Measurements from ENCODE around the gene TMEM132E. TPM values are rescaled to one million over a fixed set of nuclear protein-coding genes. Genes with fewer than 3 reads are reported as not detected.

TMEM132E gene
- total and polyA plus RNA-seq, 2 donors = 0.09 to 0.78 TPM

GRCh38 chr17:34588266-34588665 lies 8.9 kb downstream of the TMEM132E start:
- peaks cover 18 to 50% of the 10 kb centered on the region in 2 donors for H3K27me3 ChIP-seq (ENCODE audit: control insufficient read depth in 2 of 2, insufficient read depth in 1 of 2, low read length in 1 of 2)

DNA sequence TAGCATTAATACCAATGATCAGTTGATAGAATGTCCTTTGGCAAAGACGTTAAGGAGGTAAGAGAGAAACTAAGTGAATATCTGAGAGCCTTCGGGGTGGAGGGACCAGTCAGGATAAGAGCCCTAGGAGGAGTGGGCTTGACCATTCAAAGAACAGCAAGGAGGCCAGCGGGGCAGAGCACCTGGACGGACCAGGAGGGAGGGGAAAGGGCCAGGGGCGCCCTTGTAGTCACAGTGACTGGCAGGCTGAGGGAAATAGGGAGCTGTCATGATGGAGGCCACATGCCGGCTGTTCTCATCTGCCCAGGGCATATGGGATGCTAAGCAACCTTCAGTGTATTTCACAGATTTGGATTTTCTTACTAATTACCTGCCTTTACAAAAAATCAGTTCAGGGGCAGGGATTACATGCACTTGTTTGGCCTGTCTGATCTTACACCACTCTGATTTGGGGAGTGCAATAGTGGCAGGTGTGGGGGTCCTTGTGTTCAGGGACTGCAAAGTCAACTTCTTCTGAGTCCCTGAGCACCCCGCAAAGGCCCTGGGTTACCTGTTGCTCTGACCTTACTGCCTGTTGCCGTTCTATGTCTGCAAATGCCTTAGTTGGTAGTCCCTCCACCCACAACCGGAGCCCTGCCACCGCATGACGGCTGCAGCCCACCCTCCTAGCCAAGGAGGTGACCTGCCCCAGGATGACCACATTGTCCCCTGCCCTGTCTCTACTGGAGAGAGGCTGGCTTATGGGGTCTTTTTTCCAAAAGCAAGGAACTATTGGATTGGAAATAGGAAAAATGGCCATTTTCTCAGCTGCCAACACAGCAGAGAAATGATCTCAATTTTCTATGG lies 10.0 kb downstream of the TMEM132E start:
- Histone ChIP-seq H3K27me3 (ENCODE audit: control insufficient read depth in 2 of 2, insufficient read depth in 1 of 2, low read length in 1 of 2) (peaks cover 7 to 43% of the 10 kb centered on the region in 2 donors), H3K4me3 (ENCODE audit: low read length in 2 of 2) (no peak overlapping the region), H3K27ac (ENCODE audit: low read depth in 1 of 2, low read length in 1 of 2) (no peak overlapping the region), H3K9me3 (ENCODE audit: control insufficient read depth in 2 of 2, insufficient read depth in 1 of 2, low read length in 1 of 2) (no peaks in the 10 kb centered on the region), H3K36me3 (ENCODE audit: control insufficient read depth in 2 of 2, insufficient read depth in 2 of 2, low read length in 1 of 2) (no peaks in the 10 kb centered on the region), H3K4me1 (ENCODE audit: control insufficient read depth in 2 of 2, insufficient read depth in 2 of 2, low read length in 2 of 2) (no peaks in the 10 kb centered on the region)
- 81% methylated on average over 11 of the region's 11 CpGs for WGBS
- DNase-seq (ENCODE audit: low read depth in 6 of 9, low spot score in 9 of 9) = no peak

More at GRCh38 chr17:34588266-34588665, 8.9 kb downstream of the TMEM132E start:
- no peak overlapping the region for H3K27ac ChIP-seq (ENCODE audit: low read depth in 1 of 2, low read length in 1 of 2)
- DNase-seq (ENCODE audit: low read depth in 6 of 9, low spot score in 9 of 9) = no peak
- no peaks in the 10 kb centered on the region for H3K9me3 ChIP-seq (ENCODE audit: control insufficient read depth in 2 of 2, insufficient read depth in 1 of 2, low read length in 1 of 2)
- no peaks in the 10 kb centered on the region for H3K36me3 ChIP-seq (ENCODE audit: control insufficient read depth in 2 of 2, insufficient read depth in 2 of 2, low read length in 1 of 2)
- 83% methylated on average over 6 of the region's 6 CpGs for WGBS
- no peaks in the 10 kb centered on the region for H3K4me1 ChIP-seq (ENCODE audit: control insufficient read depth in 2 of 2, insufficient read depth in 2 of 2, low read length in 2 of 2)
- no peak overlapping the region for H3K4me3 ChIP-seq (ENCODE audit: low read length in 2 of 2)

GRCh38 chr17:34592002-34592401 lies 12.6 kb downstream of the TMEM132E start:
- Histone ChIP-seq H3K27me3 (ENCODE audit: control insufficient read depth in 2 of 2, insufficient read depth in 1 of 2, low read length in 1 of 2) (peaks cover 0 to 21% of the 10 kb centered on the region in 2 donors), H3K27ac (ENCODE audit: low read depth in 1 of 2, low read length in 1 of 2) (no peak overlapping the region), H3K4me3 (ENCODE audit: low read length in 2 of 2) (no peak overlapping the region), H3K36me3 (ENCODE audit: control insufficient read depth in 2 of 2, insufficient read depth in 2 of 2, low read length in 1 of 2) (no peaks in the 10 kb centered on the region), H3K4me1 (ENCODE audit: control insufficient read depth in 2 of 2, insufficient read depth in 2 of 2, low read length in 2 of 2) (no peaks in the 10 kb centered on the region), H3K9me3 (ENCODE audit: control insufficient read depth in 2 of 2, insufficient read depth in 1 of 2, low read length in 1 of 2) (no peaks in the 10 kb centered on the region)
- 53% methylated on average over 4 of the region's 4 CpGs for WGBS
- DNase-seq (ENCODE audit: low read depth in 6 of 9, low spot score in 9 of 9) = no peak

DNA sequence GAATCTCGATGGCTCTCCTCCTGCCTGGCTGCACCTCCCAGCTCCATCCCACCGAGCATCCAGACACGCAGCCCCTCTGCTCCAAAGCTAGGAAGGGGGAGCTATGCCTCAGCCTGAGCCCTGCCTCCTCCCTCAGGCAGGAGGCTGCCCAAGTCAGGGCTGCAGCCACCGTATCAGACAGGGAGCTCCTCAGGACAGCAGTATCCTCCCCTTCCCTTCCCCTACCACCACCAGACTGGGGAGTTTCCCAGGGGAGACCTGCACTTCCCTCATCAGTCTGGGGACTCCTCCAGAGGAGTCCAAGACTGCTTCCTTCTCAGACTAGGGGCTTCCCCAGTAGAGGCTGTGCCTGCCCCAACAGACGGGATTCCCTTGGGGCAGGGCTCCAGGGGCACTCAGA lies 17.5 kb downstream of the TMEM132E start:
- Histone ChIP-seq H3K4me3 (ENCODE audit: low read length in 2 of 2) (no peak overlapping the region), H3K4me1 (ENCODE audit: control insufficient read depth in 2 of 2, insufficient read depth in 2 of 2, low read length in 2 of 2) (no peaks in the 10 kb centered on the region), H3K9me3 (ENCODE audit: control insufficient read depth in 2 of 2, insufficient read depth in 1 of 2, low read length in 1 of 2) (no peaks in the 10 kb centered on the region), H3K36me3 (ENCODE audit: control insufficient read depth in 2 of 2, insufficient read depth in 2 of 2, low read length in 1 of 2) (no peaks in the 10 kb centered on the region), H3K27me3 (ENCODE audit: control insufficient read depth in 2 of 2, insufficient read depth in 1 of 2, low read length in 1 of 2) (peaks cover 0 to 22% of the 10 kb centered on the region in 2 donors), H3K27ac (ENCODE audit: low read depth in 1 of 2, low read length in 1 of 2) (no peak overlapping the region)
- 35% methylated on average over 5 of the region's 5 CpGs for WGBS
- DNase-seq (ENCODE audit: low read depth in 6 of 9, low spot score in 9 of 9) = no peak

DNA sequence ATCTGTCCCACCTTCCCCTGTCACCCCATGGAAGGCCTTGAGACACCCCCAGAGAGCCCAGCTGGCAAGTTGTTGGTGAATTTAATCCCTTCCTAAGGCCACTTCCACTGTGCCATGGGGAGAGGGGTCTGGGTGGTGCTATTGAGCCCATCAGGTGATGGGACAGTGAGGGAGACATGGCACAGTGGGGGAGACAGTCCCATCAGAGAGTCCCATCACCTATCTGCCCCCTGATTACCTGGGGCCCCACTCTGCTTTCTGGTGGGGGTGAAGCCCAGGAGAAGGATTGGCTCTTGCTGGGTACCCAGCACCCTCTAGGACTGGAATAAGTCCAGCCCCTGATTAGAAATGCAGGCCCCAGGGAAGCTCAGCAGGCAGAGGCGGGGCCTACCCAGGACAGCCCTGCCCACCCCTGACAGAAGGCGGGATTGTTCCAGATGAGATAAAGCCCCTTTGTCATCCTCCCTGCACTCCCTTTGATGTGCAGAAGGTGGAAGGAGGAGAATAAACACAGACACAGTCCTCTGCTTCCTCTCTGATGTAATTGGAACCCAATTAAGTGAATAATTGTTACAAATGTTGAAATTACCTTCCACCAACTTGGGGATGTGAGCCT lies 18.9 kb downstream of the TMEM132E start:
- no peaks in the 10 kb centered on the region for H3K9me3 ChIP-seq (ENCODE audit: control insufficient read depth in 2 of 2, insufficient read depth in 1 of 2, low read length in 1 of 2)
- 64% methylated on average over 2 of the region's 2 CpGs for WGBS
- H3K4me1 ChIP-seq (ENCODE audit: control insufficient read depth in 2 of 2, insufficient read depth in 2 of 2, low read length in 2 of 2) = no peaks in the 10 kb centered on the region
- H3K4me3 ChIP-seq (ENCODE audit: low read length in 2 of 2) = no peak overlapping the region
- DNase-seq (ENCODE audit: low read depth in 6 of 9, low spot score in 9 of 9) = no peak
- H3K27ac ChIP-seq (ENCODE audit: low read depth in 1 of 2, low read length in 1 of 2) = no peak overlapping the region
- H3K27me3 ChIP-seq (ENCODE audit: control insufficient read depth in 2 of 2, insufficient read depth in 1 of 2, low read length in 1 of 2) = peaks cover 0 to 19% of the 10 kb centered on the region in 2 donors
- no peaks in the 10 kb centered on the region for H3K36me3 ChIP-seq (ENCODE audit: control insufficient read depth in 2 of 2, insufficient read depth in 2 of 2, low read length in 1 of 2)

DNA sequence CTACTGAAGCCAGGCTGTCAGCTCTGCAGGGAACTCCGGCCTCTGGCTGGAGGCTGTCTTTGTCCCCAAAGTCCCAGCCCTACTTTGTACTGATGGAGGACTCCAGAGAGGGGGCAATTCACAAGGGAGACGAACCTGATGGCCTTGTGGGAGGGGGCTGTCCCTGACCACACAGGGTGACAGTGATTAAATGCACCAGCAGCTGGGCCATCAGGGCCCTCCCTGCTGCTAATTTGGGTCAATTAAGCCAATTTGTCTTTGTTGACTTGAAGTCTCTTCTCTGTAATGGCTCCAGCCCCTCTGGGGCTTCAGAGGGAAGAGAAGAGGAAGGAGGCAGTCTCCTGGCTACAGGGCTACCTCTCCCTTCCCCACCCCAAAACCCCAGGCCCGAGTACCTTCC lies 22.0 kb downstream of the TMEM132E start:
- Histone ChIP-seq H3K27me3 (ENCODE audit: control insufficient read depth in 2 of 2, insufficient read depth in 1 of 2, low read length in 1 of 2) (peaks cover 0 to 18% of the 10 kb centered on the region in 2 donors), H3K27ac (ENCODE audit: low read depth in 1 of 2, low read length in 1 of 2) (no peak overlapping the region), H3K36me3 (ENCODE audit: control insufficient read depth in 2 of 2, insufficient read depth in 2 of 2, low read length in 1 of 2) (no peaks in the 10 kb centered on the region), H3K4me3 (ENCODE audit: low read length in 2 of 2) (no peak overlapping the region), H3K9me3 (ENCODE audit: control insufficient read depth in 2 of 2, insufficient read depth in 1 of 2, low read length in 1 of 2) (no peaks in the 10 kb centered on the region), H3K4me1 (ENCODE audit: control insufficient read depth in 2 of 2, insufficient read depth in 2 of 2, low read length in 2 of 2) (no peaks in the 10 kb centered on the region)
- DNase-seq (ENCODE audit: low read depth in 6 of 9, low spot score in 9 of 9) = no peak
- WGBS = 57% methylated on average over 3 of the region's 3 CpGs

GRCh38 chr17:34603974-34604373 lies 24.6 kb downstream of the TMEM132E start:
- no peaks in the 10 kb centered on the region for H3K36me3 ChIP-seq (ENCODE audit: control insufficient read depth in 2 of 2, insufficient read depth in 2 of 2, low read length in 1 of 2)
- no peak for DNase-seq (ENCODE audit: low read depth in 6 of 9, low spot score in 9 of 9)
- no peaks in the 10 kb centered on the region for H3K9me3 ChIP-seq (ENCODE audit: control insufficient read depth in 2 of 2, insufficient read depth in 1 of 2, low read length in 1 of 2)
- no peaks in the 10 kb centered on the region for H3K4me1 ChIP-seq (ENCODE audit: control insufficient read depth in 2 of 2, insufficient read depth in 2 of 2, low read length in 2 of 2)
- no peak overlapping the region for H3K4me3 ChIP-seq (ENCODE audit: low read length in 2 of 2)
- H3K27me3 ChIP-seq (ENCODE audit: control insufficient read depth in 2 of 2, insufficient read depth in 1 of 2, low read length in 1 of 2) = peaks cover 2 to 19% of the 10 kb centered on the region in 2 donors
- no peak overlapping the region for H3K27ac ChIP-seq (ENCODE audit: low read depth in 1 of 2, low read length in 1 of 2)
- 88% methylated on average over 3 of the region's 3 CpGs for WGBS

GRCh38 chr17:34606763-34607162 lies 27.4 kb downstream of the TMEM132E start:
- no peaks in the 10 kb centered on the region for H3K9me3 ChIP-seq (ENCODE audit: control insufficient read depth in 2 of 2, insufficient read depth in 1 of 2, low read length in 1 of 2)
- peaks cover 2 to 17% of the 10 kb centered on the region in 2 donors for H3K27me3 ChIP-seq (ENCODE audit: control insufficient read depth in 2 of 2, insufficient read depth in 1 of 2, low read length in 1 of 2)
- H3K36me3 ChIP-seq (ENCODE audit: control insufficient read depth in 2 of 2, insufficient read depth in 2 of 2, low read length in 1 of 2) = no peaks in the 10 kb centered on the region
- H3K27ac ChIP-seq (ENCODE audit: low read depth in 1 of 2, low read length in 1 of 2) = no peak overlapping the region
- no peak for DNase-seq (ENCODE audit: low read depth in 6 of 9, low spot score in 9 of 9)
- no peak overlapping the region for H3K4me3 ChIP-seq (ENCODE audit: low read length in 2 of 2)
- H3K4me1 ChIP-seq (ENCODE audit: control insufficient read depth in 2 of 2, insufficient read depth in 2 of 2, low read length in 2 of 2) = no peaks in the 10 kb centered on the region
- whole genome bisulfite sequencing = 43% methylated on average over 5 of the region's 5 CpGs

- Histone ChIP-seq H3K9me3 (ENCODE audit: control insufficient read depth in 2 of 2, insufficient read depth in 1 of 2, low read length in 1 of 2) (no peaks in the 10 kb centered on the region), H3K27me3 (ENCODE audit: control insufficient read depth in 2 of 2, insufficient read depth in 1 of 2, low read length in 1 of 2) (peaks cover 2 to 26% of the 10 kb centered on the region in 2 donors), H3K4me3 (ENCODE audit: low read length in 2 of 2) (no peak overlapping the region), H3K4me1 (ENCODE audit: control insufficient read depth in 2 of 2, insufficient read depth in 2 of 2, low read length in 2 of 2) (no peaks in the 10 kb centered on the region), H3K27ac (ENCODE audit: low read depth in 1 of 2, low read length in 1 of 2) (no peak overlapping the region), H3K36me3 (ENCODE audit: control insufficient read depth in 2 of 2, insufficient read depth in 2 of 2, low read length in 1 of 2) (no peaks in the 10 kb centered on the region)
- no peak for DNase-seq (ENCODE audit: low read depth in 6 of 9, low spot score in 9 of 9)
- 55% methylated on average over 4 of the region's 4 CpGs for WGBS
Measured at GRCh38 chr17:34607917-34608316, 28.5 kb downstream of the TMEM132E start.
